Stimulated activated CD8-positive, alpha-beta memory T cell treated with anti-CD3 and anti-CD28 coated beads, Interleukin-4, amount 100 ng/mL, for 4 hours (primary cell): ENCODE data around the gene SLC7A7.
"Not testable (repeated sequence)": the region's sequence is repeated elsewhere in the genome, so short reads cannot be mapped to it uniquely, and the experiment has no call there.

Source experiments
- DNase-seq, 2 donors: peaks; one replicate each; pipeline ENCODE4 v3.0.0-alpha.2; 2020; ENCODE audit warnings: low read depth in 2 of 2, low spot score in 1 of 2

The SLC7A7 gene

GRCh38 chr14:22814941-22815713 is at the start of gene SLC7A7:
TSS of gene SLC7A7 (minus strand) at chr14:22815435. CDS start at chr14:22813398, 2,037 bp downstream.
- no peak for DNase-seq

DNA sequence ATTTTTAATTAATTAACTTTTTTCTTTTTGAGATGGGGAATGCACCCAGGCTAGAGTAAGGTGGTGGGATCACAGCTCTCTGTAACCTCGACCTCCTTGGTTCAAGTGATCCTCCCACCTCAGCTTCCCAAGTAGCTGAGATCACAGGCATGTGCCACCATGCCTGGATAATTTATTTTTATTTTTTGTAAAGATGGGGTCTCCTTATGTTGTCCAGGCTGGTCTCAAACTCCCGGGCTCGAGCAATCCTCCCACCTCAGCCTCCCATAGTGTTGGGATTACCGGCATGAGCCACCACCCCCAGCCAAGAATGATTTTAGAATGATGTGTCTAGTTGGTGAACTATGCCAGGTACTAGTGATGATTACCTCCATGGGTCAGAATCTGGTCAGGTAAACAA is 49.7 kb upstream of the SLC7A7 start:
- no peak for DNase-seq

- DNase-seq: no peak
Measured at GRCh38 chr14:22861651-22862050, 46.4 kb upstream of the SLC7A7 start.

- not testable (repeated sequence) for DNase-seq
Measured at GRCh38 chr14:22860377-22860776, 45.1 kb upstream of the SLC7A7 start.

DNA sequence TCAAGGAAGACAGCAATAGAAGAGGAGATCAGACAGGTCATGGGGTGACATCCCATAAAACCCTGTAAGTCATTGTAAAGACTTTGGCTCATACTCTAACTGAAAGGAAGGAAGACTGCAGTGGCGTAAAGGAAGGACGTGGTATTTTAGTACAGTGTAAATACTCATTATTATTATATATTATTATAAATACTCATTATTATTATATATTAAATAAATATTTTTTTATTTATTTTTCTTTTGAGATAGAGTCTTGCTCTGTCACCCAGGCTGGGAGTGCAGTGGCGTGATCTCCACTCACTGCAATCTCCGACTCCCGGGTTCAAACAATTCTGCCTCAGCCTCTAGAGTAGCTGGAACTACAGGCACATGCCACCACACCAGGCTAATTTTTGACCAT is 41.2 kb upstream of the SLC7A7 start:
- no peak for DNase-seq

DNA sequence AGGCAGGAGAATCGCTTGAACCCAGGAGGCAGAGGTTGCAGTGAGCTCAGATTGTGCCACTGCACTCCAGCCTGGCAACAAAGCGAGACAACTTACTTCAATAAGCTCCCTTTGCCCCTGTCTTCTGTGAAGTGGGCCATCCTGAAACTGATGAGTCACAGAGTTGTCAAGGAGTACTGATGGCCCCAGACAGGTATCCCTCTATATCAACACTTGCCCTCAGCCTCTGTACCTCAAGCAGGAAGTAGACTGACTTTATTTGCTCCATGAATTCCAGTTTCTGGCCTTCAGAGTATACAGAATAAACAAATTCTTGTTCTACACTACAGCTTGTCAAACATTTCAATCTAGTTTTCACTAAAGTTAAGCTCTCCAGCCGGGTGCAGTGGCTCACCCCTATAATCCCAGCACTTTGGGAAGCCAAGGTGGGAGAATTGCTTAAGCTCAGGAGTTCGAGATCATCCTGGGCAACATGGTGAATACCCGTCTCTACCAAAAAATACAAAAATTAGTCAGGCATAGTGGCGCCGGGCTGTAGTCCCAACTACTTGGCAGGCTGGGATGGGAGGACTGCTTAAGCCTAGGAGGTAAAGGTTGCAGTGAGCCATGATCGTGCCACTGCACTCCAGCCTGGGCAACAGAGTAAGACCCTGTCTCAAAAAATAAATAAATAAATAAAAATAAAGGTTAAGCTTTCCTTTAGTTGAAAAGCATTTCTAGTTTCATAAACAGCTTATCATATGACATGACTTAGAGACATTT is 39.9 kb upstream of the SLC7A7 start:
- no peak for DNase-seq

GRCh38 chr14:22854296-22854695 is 39.1 kb upstream of the SLC7A7 start:
- not testable (repeated sequence) for DNase-seq

- peak; percentile 79 to 98 for DNase-seq
Measured at GRCh38 chr14:22852940-22853767, 37.9 kb upstream of the SLC7A7 start.

- DNase-seq: no peak
Measured at GRCh38 chr14:22852599-22852939, 37.3 kb upstream of the SLC7A7 start.

- DNase-seq: not testable (repeated sequence)
Measured at GRCh38 chr14:22852178-22852577, 36.9 kb upstream of the SLC7A7 start.

GRCh38 chr14:22850944-22851764 is 35.9 kb upstream of the SLC7A7 start:
- DNase-seq: no peak

- DNase-seq: no peak
Measured at GRCh38 chr14:22849212-22849819, 34.1 kb upstream of the SLC7A7 start.

DNA sequence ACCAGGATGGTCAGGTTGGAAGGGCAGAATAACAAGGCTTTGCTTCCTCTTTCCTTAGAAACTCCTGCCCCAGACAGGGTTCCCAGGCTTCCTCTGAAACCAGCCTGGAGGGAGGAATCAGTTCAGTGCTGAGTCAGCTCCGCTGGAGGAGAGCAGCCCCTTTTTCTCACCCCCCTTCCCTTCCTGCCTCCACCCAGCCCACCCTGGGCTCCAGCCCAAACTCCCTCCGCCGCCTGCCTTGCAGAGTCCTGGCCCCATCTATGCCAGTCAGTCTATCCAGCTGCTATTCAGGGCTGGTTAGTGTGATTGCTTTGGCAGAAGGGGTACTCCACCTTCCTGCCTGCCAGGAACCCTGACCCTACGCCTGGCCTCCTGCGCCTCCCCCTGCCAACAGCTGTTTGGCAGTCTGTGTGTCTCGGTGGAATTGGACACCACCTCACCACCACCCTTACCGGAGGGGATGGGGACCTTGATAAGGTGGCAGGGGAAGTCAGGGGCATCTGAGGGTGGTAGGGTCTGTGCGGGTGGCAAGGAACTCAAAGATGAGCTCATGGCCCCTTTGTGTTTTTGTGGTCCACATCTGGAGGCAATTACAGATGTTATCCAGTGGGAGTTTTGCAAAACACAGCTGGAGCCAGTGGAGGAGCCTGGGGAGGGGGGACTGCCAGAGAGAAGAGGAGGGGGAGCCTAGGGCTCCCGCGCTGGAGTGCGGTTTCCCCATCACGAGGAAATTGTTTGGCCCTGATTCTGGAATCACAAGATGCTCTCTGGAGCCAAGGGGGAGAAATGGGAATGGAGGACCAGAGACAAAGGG is 33.3 kb upstream of the SLC7A7 start:
- DNase-seq: no peak

- no peak for DNase-seq
Measured at GRCh38 chr14:22847661-22848341, 32.6 kb upstream of the SLC7A7 start.

GRCh38 chr14:22846811-22847307 is 31.6 kb upstream of the SLC7A7 start:
- DNase-seq: no peak

GRCh38 chr14:22845821-22846625 is 30.8 kb upstream of the SLC7A7 start:
- DNase-seq: no peak

DNA sequence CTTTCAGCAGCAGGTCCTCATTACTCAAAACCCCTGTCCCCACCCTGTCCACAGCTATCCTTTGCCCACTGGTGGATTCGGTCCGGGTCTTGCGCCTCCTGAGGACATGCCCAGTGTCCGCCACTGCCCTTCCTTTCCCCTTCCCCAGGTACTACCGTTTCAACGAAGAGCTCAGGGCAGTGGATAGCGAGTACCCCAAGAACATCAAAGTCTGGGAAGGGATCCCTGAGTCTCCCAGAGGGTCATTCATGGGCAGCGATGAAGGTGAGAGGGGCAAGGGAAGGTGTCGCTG is 29.8 kb upstream of the SLC7A7 start:
- no peak for DNase-seq
